ENCODE measurements around the gene NFATC1.

Gene NFATC1

DNA sequence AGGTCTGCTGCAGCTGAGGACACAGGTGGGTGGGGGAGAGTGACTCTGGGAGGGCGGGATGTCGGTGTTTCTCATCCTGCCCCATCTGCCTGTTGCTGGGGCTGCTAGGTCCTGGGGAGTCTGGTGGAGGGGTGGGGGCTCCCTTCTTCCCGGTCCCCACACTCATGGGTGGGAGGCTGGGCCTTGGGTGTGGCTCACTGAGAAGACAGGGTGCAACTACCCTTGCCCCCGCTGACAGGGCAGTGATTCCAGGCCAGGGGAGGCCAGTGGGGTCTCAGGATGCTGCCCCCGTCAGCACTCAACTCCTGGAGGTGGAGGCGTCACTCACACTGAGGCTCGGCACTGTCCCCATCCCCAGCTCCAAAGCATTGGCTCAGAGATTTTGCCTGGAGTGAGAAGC is 7.7 kb upstream of the NFATC1 start:
- DNase-seq: no peak

DNA sequence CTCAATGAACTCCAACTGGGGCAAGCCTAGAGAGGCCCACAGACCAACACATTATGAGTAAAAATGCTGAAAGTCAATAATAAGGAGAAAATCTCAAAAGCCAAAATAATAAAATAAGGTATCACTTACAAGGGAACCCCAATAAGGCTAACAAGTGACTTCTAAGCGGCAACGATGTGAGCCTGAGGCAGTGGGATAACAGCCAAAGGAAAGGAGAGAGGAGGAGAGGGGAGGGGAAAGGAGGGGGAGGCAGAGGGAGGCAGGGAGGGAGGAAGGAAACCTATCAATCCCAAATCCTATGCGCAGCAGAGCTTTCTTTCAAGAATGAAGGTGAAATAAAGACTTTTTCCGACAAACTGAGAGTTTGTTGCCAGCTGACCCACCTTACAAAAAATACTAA is 6.0 kb upstream of the NFATC1 start:
- DNase-seq: no peak

DNA sequence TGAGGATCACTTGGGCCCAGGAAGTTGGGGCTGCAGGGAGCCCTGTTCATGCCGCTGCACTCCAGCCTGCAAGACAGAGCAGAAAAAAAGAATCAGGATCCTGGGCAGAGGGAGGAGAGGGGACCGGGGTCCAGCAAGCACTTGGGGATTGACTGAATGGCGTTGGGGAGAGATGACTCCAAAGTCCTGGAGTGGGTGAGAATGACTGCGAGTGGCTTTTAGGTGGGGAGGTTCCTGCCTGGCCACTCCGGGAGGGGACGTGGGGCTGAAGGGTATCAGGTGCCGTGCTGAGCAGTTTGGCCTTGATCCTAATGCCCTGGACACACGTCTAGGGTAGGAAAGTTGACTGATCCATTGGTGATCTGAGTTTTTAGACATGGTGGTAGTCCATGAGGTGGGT is 3.5 kb upstream of the NFATC1 start:
- DNase-seq: no peak

DNA sequence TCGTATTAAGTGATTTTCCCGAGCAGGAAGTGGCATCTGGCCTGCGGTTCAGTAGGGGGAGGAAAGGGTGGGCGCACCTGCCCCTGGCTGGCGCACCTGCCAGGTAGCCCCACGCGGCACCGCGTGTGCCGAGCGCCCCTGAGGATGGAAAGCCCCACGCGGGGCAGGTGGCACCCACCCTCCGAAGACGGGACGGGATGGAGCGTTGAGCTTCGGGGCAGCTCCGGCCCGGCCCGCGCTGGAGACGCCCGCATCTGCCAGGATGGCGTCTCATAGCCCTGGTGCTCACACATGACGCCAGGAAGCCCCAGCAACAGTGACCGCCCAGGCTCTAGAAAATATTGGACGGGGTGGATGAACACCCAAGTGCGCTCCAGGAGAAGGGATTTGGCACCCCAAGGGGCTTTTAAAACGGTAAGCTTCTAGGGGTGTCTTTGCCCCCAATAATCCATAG is 2.5 kb upstream of the NFATC1 start:
- DNase-seq: no peak

DNA sequence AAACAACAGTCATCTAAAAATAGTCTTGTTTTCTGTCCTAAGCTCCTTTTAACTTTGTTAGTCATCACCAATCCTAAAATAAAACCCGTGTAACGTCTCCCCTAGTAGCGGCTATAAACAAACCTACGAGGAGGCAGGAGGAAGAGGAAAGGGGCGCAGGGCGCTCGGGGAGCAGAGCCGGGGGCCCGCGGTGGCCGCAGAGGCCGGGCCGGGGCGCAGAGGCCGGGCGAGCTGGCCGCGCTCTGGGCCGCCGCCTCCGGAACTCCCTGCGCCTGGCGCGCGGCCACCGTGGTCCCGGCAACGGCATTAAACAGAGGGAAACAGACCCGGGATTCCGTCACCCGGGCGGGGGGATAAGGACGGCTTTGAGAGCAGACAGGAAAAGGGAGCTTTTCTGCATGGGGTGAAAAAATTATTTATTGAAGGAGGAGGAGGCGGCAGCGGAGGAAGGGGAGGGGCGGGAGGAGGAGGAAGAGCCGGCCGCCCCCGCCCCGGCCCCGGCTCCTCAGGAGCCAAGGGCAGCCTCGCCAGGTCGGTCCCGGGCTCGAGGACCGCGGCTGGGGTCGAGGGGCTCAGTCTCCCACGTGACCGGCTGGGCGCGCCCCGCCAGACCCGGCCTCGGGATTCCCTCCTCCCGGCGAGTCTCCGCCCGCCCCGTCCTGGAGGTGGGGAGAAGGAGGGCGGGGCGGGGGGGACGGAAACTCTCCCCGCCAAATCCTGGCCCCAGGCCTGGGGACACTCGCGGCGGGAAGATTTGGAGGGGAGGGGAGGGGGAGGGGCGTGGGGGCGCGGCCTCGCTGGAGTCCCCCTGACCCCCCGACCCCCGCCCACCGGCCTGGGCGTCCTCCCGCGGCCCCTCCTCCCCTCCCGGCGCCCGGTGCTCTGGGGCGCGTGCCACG is 1.8 kb upstream of the NFATC1 start:
- DNase-seq: peak in 36 of 58 donors; percentile 19 to 76 (median 42)

DNA sequence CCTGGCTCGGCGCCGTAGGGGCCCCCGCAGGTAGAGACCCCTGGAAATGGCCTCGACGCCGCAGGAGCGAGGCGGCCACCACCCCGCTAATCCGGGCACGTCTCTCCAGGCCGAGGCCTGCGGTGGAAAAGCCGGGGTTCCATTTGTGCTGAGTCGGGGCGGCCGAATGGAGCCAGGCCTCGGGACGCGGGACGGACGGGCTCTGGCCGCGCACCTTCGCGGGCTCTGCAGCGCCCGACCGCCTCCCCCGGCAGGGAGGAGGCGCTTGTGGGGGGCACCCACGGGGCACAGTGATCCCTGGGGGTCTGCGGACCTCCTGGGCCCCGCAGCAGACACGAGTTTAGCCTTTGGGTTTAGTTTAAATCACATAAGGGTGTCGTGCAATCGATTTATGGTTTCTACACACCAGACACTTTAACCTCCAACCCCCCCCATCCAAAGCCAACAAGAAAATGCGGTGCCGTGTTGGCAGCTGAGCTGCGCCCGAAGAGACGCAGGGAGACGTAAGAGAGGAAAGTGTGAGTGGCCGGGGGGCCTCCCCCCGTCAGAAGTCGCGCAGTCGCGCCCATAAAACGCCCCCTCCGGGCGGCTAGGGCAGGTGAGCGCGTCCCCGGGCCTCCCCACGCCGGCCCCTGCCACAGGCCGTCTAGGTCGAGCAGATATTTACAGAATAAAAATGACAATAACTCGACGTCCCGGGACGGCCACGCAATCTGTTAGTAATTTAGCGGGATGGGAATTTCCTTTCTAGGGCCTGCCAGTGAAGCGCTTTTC is 1.0 kb upstream of the NFATC1 start:
- DNase-seq: no peak

DNA sequence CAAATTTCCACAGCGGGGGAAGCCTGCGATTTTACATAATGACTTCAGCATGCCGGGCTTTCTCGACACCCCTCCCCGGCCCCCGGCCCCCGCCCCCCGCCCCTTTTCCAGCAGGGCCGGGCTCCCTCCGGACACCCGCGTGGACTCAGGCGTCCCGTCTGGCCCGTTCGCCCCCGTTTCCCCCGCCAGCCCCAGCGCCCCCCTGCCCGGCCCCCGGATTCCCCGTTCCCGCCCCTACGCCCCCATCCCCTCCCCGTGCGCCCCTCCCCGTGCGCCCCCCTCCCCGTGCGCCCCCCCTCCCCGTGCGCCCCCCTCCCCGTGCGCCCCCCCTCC is 456 bp upstream of the NFATC1 start:
- DNase-seq: no peak

DNA sequence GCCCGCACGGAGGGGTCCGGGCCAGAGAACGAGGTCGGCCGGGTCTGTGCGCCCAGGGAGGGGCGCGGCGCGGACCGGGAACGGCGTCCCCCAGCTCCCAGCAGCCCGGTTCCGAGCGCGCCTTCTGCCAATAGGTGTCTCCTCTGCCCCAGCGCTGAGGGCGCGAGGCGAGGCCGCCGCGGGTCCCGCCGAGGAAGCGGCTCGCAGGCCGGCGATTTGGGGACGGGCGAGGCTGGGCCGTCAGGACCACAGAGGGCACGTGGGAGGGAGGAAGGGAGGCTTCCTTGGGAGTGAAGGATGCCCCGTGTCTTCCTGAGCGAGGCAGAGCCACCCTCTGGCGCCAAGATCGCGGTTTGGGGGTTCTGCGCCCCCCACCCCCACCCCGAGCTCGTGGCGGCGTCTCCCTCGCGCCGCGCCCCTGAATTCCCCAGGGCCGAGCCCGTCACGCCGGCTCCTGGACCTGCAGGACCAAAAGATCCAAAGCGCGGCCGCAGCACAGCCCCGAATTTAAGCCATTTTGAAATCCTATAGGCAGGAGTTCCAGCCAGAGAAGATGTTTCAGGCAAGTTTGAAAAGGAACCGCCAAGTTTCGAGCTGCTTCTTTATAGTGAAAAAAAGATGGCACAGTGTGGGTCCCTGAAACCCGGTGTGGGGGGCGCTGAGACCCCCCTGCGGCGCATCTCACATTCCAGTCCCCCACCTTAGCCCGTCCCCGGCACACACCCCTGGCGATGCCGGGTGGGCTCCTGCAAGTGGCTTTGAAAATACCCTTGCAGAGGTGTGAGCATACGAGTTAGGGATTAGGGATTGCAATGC is 909 bp downstream of the NFATC1 start:
- DNase-seq: peak in 6 of 58 donors; percentile 25 to 37 (median 30)

DNA sequence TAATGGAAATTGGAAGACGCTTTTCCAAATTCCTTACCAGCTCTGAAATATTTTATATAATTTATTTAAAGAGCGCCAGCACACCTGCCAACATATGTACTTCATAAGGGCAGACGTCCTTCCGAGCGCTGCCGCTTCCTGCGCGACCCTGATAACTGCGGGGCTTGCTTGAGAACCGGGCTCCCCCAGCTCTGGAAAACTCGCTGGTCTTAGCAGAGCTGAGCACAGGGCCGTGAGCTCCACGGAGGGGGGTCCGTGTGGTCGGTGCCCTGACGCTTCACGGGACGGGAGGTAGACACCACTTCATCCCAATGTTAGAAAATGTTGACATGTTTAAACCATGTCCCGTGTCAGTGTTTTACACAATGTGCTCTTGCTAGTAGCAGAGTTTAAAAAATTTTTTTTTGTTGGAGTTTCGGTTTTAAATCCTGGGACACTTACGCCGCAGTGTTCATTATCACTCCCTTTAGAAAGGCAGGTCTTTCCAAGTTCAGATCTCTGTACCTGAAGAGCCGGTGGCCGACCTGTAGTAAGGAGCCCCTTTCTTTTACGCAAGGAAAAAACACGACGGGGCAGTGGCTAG is 1.6 kb downstream of the NFATC1 start:
- no peak for DNase-seq

DNA sequence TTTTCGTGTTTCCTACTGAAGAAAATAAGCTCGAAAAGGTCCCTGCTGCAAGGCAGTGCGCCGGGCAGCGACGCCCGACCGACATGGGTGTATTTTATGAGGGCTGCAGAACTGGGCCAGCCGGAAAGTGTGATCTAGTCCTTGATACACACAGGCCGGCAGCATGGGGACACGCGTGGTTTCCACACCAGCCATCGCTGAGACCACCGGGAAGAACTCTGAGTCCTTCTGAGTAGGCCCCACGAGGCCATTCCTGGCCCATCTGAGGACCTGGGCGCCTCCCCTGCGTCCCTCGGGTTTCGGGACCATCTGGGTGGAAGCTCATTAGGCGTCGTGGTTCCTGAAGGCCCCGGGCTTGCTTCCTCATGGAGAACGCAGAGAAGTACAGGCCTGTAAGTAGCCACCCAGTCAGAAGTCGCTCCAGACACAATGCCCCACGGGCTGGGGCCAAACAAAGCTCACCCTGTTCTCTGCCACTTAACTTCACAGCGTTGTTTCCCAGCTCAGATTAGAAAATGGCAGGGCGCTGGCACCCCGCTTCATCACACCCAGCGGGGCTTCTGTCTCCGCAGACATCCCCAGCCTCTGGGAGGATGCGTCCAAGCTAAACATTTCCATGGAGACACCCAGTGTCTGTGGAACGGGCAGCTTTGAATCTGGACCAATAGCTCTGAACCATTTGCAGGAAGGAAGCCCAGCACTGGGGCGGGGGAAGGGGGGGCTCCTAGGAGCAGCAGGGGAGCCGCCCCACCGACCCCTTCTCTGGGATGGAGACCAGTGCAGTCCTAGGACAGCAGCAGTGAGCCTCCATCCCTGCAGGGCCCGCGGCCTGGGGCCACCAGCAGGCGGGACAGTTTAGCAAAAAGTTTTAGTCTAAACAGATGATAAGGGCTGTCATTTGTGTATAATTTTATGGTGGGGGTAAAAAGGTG is 2.4 kb downstream of the NFATC1 start:
- DNase-seq: peak in 9 of 58 donors; percentile 15 to 65 (median 33)

DNA sequence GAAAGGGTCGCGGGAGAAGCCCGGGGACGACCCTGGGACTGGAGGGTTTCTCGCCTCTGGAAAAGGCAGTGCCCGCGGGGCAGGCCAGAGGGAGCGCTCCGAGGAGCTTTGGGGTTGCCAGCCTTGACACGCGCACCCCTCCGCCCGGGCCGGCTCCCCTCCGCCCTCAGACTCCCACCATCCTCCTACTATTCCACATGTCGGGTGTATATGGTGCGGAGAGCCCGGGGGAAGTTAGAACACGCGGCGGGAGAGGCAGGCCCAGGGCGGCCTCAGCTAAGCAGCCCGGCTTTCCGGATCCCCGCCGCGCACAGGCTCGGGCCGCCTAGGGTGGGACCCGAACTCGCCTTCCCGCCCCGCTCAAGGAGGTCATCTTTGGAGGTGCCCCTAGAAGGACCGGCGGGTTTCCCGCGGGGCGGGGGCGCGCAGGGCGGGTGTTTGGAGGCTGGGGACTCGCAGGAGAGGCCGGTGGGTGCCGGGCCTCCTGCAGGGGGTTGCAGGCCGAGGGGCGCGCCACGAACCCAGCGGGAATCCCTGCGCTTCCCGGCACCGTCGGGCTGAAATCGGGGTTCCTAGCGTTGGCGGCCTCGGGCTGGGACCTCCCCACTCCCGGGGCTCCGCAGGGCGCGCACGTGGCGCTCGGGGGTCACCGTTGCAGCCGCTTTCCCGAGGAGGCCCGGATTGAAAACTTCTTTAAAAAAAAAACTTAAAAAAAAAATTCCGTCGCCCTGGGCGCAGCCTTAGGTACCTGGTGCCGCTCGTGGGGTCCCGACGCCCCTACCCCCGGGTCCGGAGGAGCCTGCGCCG is 3.7 kb downstream of the NFATC1 start:
- no peak for DNase-seq

DNA sequence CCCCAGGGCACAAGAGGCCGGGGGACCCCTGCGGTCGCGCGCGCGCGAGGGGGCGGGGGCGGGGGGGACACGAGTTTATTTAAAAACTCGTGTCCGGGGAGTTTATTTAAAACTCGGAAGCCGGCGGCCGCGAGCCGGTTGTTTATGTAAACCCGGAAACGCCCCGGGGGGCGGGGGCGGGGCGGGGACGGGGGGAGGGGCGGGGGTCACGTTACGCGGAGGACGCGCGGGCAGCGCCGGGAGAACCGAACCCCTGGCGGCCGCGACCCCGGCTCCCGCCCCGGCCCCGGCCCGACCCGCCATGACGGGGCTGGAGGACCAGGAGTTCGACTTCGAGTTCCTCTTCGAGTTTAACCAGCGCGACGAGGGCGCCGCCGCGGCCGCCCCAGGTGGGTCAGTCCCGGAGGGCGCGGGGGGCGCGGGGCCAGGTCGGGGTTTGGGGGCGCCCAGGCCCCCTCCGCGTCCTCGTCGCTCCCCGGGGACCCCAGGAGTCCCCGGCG is 4.4 kb downstream of the NFATC1 start:
- DNase-seq: peak in 6 of 58 donors; percentile 12 to 42 (median 22)

DNA sequence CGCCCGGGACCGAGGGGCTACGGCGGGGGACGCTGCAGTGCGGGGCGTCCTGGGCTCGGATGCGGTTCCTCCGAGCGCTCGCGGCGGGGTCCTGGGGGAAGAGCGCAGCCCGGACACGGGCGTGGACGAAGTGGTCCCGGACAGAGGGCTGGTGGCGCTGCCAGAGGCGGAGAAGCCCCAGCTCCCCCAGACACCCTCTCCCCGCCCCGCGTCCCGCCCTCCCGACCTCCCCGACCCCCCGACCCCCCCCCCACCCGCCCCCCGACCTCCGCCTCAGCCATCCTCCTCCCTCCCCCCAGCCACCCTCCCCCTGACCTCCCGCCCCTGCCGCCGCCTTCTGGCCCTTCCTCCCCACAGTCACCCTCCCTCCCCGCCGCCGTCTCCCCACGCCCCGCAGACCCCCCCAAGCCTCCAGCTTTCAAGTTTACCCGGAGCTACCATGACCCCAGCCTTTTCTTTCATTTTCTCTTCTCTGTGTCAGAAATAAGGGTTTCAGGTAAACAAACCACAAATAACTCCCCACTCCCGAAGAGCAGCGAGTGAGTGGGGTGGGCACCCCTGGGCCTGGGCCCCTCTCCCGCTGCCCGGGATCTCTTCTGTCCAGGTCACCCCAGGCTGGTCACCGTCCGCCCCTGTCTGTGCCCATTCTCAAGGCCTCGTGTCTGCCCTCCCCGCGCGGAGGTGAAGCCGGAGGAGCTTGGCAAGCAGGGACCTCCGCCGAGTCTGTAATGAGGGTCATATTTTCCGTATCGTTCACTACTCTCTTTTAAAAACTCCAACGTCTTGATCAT is 5.1 kb downstream of the NFATC1 start:
- DNase-seq: no peak

DNA sequence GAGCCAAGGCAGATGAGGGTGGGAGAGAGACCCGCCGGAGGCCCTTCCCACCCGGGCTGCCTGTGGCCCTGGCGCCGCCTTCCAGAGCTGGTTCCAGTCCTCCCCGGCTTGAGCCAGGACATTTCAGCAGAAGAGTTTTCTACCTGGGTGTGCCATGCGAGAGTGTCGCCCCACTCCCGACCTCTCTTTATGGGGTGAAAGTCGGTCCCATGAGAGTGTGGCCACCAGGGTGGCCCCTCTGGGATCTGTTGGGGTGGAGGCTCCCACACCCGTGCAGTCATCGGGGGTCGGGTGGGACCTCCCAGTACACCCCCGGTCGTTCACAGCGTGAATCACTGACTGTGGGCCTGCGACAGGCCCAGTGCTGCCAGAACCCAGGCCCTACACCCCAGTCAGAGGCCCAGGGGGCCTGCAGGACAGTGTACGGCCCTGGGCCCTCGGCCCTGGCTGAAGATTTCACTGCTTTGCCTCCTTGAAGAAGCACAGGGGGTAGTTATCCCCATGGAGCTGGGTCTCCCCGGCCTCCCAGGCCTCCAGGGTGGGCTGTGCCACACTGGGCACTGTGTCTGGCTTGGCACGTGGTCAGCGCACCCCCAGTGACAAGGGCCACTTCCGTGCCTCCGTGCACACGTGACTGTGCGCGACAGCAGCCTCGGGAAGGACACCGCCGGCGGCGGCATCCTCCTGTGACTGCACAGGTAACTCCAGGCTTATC is 5.9 kb downstream of the NFATC1 start:
- no peak for DNase-seq

DNA sequence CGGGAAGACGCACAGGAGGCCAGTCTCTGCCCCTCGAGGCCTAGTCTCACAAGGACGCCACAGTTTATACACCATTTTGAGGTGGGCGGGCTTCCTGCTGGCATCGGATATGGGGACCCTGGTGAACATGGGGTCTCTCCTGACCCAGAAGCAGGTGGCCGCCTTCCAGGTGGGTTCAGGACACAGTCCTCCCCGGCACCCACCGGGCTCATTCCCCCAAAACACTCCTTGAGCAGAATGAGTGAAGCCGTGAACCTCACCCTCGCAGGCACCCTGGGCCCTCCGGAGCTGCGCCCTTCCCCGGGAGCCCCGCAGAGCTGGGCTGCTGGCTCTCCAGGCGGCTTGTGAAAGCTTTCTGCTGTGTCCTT is 6.5 kb downstream of the NFATC1 start:
- DNase-seq: no peak

DNA sequence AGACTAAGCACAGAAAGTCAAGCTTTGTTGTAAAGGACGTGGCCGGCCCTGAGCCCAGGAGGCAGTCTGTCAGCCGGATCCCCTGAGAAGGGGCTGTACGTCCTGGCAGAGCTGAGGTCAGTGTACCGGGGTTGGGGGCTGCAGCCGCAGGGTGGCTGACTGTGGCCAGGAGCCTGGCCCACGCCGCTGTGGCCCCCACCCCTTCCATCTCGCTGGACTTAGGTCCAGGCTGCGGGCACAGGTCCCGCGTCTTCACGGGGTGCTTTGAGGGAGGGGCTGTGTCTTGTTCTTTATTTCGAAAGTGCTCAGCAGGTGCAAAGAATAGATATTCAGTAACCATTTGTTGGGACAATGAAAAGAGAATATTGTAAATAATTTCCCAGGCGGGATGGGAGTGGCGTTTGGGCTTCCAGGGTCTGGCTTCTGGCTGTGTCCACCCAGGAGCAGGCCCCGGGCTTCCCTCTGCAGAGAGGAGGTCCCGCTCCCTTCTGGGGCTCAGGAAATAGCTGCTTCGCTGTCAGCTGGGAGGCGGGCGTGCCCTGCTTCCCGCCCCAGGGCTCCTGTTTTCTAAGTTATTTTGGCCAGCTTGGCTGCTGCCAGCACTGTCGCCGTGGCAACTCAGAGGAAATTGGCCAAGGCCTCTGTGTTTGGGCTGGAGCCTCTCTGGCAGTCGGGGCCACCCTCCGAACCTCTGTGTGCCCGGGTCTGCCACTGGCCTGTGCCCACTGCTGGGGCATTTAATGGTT is 7.4 kb downstream of the NFATC1 start:
- DNase-seq: peak in 49 of 58 donors; percentile 12 to 86 (median 59)

Data from anterior cingulate cortex (tissue), 58 donors.